22Rv1 (cell line): ENCODE data around the gene FHIT.

ENCODE experiments used
- H3K27ac ChIP-seq: fragments of 450-650 bp; 2 replicates; pipeline ENCODE4 v1.5.1; 2017
- CTCF ChIP-seq: fragments of 450-650 bp; IDR thresholded peaks from 2 replicates; pipeline ENCODE4 v1.5.1; 2017; ENCODE audit warnings: mild to moderate bottlenecking
- ZFX ChIP-seq: fragments of 450-650 bp; IDR thresholded peaks from 2 replicates; pipeline ENCODE4 v1.6.1; 2017; ENCODE audit warnings: antibody characterized with exemption, borderline replicate concordance

The FHIT gene

GRCh38 chr3:60033901-60034453, 1217.3 kb downstream of the FHIT start:
- TF ChIP-seq ZFX (no peak), CTCF (no peak)
- H3K27ac ChIP-seq: no peak overlapping the region

- H3K27ac ChIP-seq: no peak overlapping the region
- TF ChIP-seq CTCF: no peak
- TF ChIP-seq ZFX: no peak
These were observed 1220.3 kb downstream of the FHIT start for GRCh38 chr3:60030982-60031381.

GRCh38 chr3:60028233-60028632, 1223.0 kb downstream of the FHIT start:
- no peak overlapping the region for H3K27ac ChIP-seq
- TF ChIP-seq CTCF (no peak), ZFX (no peak)

GRCh38 chr3:60027335-60027734, 1223.9 kb downstream of the FHIT start:
- H3K27ac ChIP-seq: no peak overlapping the region
- TF ChIP-seq ZFX (no peak), CTCF (no peak)

GRCh38 chr3:60025096-60026050, 1225.9 kb downstream of the FHIT start:
- no peak overlapping the region for H3K27ac ChIP-seq
- TF ChIP-seq CTCF (no peak), ZFX (no peak)

GRCh38 chr3:60024400-60024799, 1226.9 kb downstream of the FHIT start:
- no peak overlapping the region for H3K27ac ChIP-seq
- TF ChIP-seq ZFX (no peak), CTCF (no peak)

- TF ChIP-seq ZFX: no peak
- TF ChIP-seq CTCF: no peak
- no peak overlapping the region for H3K27ac ChIP-seq
These were observed 1228.1 kb downstream of the FHIT start for GRCh38 chr3:60023189-60023588.
